Panc1 (cell line): Measurements from ENCODE around the gene EPB41L4B. TPM values are rescaled to one million over a fixed set of nuclear protein-coding genes. Genes with fewer than 3 reads are reported as not detected.

ENCODE experiments used
- ATAC-seq: fragments of 200-7000 bp; cut with Tn5 transposase; 2 replicates; pipeline ENCODE4 v1.9.1; 2020; ENCODE audit warnings: mild to moderate bottlenecking, moderate library complexity
- BruUV-seq: library from RNA; stranded (reverse); fragments of 400-500 nt; replicated peaks from 2 replicates; lab custom pipeline; 2021; lab: Mats Ljungman, UMichigan
- CTCF ChIA-PET: fragments of 300-600 bp; sonication (Branson Sonifier 250); formaldehyde crosslinking; loops from one replicate; lab custom pipeline; 2022; ENCODE audit warnings: antibody characterized with exemption; lab: Charles Lee
- POLR2A ChIA-PET: fragments of 300-600 bp; sonication (Branson Sonifier 250); formaldehyde crosslinking; loops from one replicate; lab custom pipeline; 2022; ENCODE audit warnings: antibody characterized with exemption; lab: Charles Lee
- DNase-seq: peaks from one replicate; pipeline ENCODE4 v3.0.0-alpha.2; 2010; ENCODE audit warnings: low read depth, low spot score
- H3K27ac ChIP-seq: 2 replicates; pipeline ENCODE4 v1.5.1; 2011; ENCODE audit warnings: mild to moderate bottlenecking, low read length, inconsistent platforms
- H3K27me3 ChIP-seq: fragments of 200-500 bp; sonication (Bioruptor generic); 2 replicates; pipeline ENCODE4 v1.6.0; 2014; ENCODE audit warnings: low read length, inconsistent platforms; ENCODE audit not compliant: control insufficient read depth, insufficient read depth
- H3K36me3 ChIP-seq: fragments of 200-500 bp; sonication (Bioruptor generic); 2 replicates; pipeline ENCODE4 v1.5.1; 2014; ENCODE audit warnings: inconsistent platforms, mild to moderate bottlenecking, low read length, moderate library complexity; ENCODE audit not compliant: control insufficient read depth, insufficient read depth
- H3K4me1 ChIP-seq: 2 replicates; pipeline ENCODE4 v1.5.1; 2011; ENCODE audit warnings: inconsistent platforms, mild to moderate bottlenecking, low read length, moderate library complexity; ENCODE audit not compliant: control insufficient read depth, insufficient read depth
- H3K4me3 ChIP-seq, 2 experiments: 2 replicates each; pipeline ENCODE4 v1.5.1; 2011 to 2012; ENCODE audit warnings: low read depth in 2 of 2, low read length in 2 of 2, mild to moderate bottlenecking in 2 of 2, inconsistent platforms in 1 of 2, moderate library complexity in 1 of 2
- H3K9me3 ChIP-seq: fragments of 200-500 bp; sonication (Bioruptor generic); 2 replicates; pipeline ENCODE4 v1.5.1; 2014; ENCODE audit warnings: low read depth, mild to moderate bottlenecking, inconsistent platforms, low read length, moderate library complexity; ENCODE audit not compliant: control insufficient read depth, insufficient read depth
- POLR2AphosphoS5 ChIP-seq: IDR thresholded peaks from 2 replicates; pipeline ENCODE4 v1.6.1; 2012; ENCODE audit warnings: mild to moderate bottlenecking, low read depth, low read length, moderate library complexity
- SIN3A ChIP-seq: IDR thresholded peaks from 2 replicates; pipeline ENCODE4 v1.6.1; 2012; ENCODE audit warnings: low read depth, mild to moderate bottlenecking, low read length, moderate library complexity, borderline replicate concordance; ENCODE audit not compliant: insufficient read depth
- TCF7L2 ChIP-seq: IDR thresholded peaks from 2 replicates; pipeline ENCODE4 v1.6.1; 2011; ENCODE audit warnings: mild to moderate bottlenecking, low read depth, low read length, inconsistent platforms
- in situ Hi-C: cut with HindIII; loops from 2 replicates; pipeline ENCODE4 v1.10.0; 2016; ENCODE audit warnings: low sequenced_read_pairs, low pct_unique_long_range_greater_than_20kb
- intact Hi-C: fragments of 100-400 bp; cut with micrococcal nuclease; formaldehyde crosslinking; loops from one replicate; pipeline ENCODE4 v1.10.0; 2022; ENCODE audit not compliant: unreplicated experiment
- total RNA-seq: library from RNA; stranded (reverse); gene quantifications from one replicate; pipeline ENCODE4 v1.2.1, GENCODE V29; 2021; ENCODE audit not compliant: unreplicated experiment
- TF ChIP-seq, protein P1 (sequence below), 2 experiments: IDR thresholded peaks; 2 replicates each; pipeline ENCODE4 v1.6.1; 2011 to 2012; ENCODE audit warnings: low read depth in 2 of 2, control low read depth in 1 of 2, low read length in 1 of 2, mild to moderate bottlenecking in 1 of 2, moderate library complexity in 1 of 2; ENCODE audit not compliant: insufficient read depth in 1 of 2
- TF ChIP-seq, protein P2 (sequence below): fragments of 450-650 bp; IDR thresholded peaks from 2 replicates; pipeline ENCODE4 v1.5.1; 2017; ENCODE audit warnings: mild to moderate bottlenecking

EPB41L4B gene
- total RNA-seq, 1 experiment from 2014 or later = 27.8 TPM

DNA sequence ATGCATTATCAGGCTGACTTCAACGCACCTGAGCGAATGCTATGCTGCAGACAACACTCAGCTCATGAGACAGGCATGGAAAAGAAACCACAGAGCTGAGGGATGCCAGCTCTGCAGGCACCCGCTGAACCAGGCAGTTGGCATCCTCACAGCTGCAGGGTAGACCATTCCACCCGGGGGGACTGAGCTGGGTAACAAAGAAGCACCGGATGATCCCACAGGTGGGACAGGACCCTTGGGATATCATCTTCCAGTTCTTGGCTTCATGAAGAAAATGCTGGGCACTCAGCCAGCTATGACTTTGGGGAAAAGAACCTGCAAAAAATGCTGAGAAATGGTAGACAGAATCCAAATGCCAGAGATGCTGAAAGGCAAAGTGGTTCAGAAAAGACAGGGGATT, 9.6 kb downstream of the EPB41L4B start:
- Histone ChIP-seq H3K27me3 (no peaks in the 10 kb centered on the region), H3K4me1 (peaks cover 72% of the 10 kb centered on the region), H3K36me3 (no peaks in the 10 kb centered on the region), H3K4me3 (no peak overlapping the region), H3K9me3 (no peaks in the 10 kb centered on the region), H3K27ac (peak overlapping the region; percentile 90; the same call in 1 of the 2 replicates)
- ATAC-seq = 0 out of 2 replicates have a peak, but pooled peaks have one; percentile 35
- intact Hi-C loops (no loop called here), in situ Hi-C loops (no loop called here)
- BruUV-seq = no TSS peak
- no peak for DNase-seq
- CTCF ChIA-PET = no interaction called here
- POLR2A ChIA-PET = no interaction called here
- TF ChIP-seq, protein P1, sequence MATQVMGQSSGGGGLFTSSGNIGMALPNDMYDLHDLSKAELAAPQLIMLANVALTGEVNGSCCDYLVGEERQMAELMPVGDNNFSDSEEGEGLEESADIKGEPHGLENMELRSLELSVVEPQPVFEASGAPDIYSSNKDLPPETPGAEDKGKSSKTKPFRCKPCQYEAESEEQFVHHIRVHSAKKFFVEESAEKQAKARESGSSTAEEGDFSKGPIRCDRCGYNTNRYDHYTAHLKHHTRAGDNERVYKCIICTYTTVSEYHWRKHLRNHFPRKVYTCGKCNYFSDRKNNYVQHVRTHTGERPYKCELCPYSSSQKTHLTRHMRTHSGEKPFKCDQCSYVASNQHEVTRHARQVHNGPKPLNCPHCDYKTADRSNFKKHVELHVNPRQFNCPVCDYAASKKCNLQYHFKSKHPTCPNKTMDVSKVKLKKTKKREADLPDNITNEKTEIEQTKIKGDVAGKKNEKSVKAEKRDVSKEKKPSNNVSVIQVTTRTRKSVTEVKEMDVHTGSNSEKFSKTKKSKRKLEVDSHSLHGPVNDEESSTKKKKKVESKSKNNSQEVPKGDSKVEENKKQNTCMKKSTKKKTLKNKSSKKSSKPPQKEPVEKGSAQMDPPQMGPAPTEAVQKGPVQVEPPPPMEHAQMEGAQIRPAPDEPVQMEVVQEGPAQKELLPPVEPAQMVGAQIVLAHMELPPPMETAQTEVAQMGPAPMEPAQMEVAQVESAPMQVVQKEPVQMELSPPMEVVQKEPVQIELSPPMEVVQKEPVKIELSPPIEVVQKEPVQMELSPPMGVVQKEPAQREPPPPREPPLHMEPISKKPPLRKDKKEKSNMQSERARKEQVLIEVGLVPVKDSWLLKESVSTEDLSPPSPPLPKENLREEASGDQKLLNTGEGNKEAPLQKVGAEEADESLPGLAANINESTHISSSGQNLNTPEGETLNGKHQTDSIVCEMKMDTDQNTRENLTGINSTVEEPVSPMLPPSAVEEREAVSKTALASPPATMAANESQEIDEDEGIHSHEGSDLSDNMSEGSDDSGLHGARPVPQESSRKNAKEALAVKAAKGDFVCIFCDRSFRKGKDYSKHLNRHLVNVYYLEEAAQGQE (IDR thresholded peaks at IDR 0.05; ENCODE audit: insufficient read depth in 1 of 2, low read depth in 2 of 2, low read length in 1 of 2) = no peak
- TF ChIP-seq TCF7L2 (no peak), SIN3A (no peak), POLR2AphosphoS5 (no peak)
- TF ChIP-seq, protein P2, sequence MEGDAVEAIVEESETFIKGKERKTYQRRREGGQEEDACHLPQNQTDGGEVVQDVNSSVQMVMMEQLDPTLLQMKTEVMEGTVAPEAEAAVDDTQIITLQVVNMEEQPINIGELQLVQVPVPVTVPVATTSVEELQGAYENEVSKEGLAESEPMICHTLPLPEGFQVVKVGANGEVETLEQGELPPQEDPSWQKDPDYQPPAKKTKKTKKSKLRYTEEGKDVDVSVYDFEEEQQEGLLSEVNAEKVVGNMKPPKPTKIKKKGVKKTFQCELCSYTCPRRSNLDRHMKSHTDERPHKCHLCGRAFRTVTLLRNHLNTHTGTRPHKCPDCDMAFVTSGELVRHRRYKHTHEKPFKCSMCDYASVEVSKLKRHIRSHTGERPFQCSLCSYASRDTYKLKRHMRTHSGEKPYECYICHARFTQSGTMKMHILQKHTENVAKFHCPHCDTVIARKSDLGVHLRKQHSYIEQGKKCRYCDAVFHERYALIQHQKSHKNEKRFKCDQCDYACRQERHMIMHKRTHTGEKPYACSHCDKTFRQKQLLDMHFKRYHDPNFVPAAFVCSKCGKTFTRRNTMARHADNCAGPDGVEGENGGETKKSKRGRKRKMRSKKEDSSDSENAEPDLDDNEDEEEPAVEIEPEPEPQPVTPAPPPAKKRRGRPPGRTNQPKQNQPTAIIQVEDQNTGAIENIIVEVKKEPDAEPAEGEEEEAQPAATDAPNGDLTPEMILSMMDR = no peak

DNA sequence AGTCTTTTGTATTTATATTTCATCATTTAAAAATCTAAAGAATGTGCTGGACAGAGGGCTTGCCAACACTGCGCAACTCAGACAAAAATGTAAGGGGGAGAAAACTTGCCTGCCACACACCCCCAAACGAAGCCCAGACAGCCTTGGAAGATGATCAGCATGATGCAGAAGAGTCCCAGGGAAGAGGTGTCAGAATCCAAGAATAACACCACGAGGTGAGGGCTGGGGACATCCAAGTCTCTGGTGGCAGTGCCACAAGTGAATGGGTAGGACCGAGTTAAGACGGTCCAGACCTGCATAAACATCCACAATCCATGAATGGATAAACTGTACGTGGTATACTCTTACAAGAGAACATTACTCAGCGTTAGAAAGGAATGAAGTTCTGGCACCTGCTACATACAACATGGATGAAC, 10.4 kb downstream of the EPB41L4B start:
- no peak for DNase-seq
- no peak for ATAC-seq
- POLR2A ChIA-PET = no interaction called here
- H3K4me1 ChIP-seq = peaks cover 65% of the 10 kb centered on the region
- TF ChIP-seq SIN3A (no peak), TCF7L2 (no peak), POLR2AphosphoS5 (no peak)
- TF ChIP-seq, protein P2 = no peak
- TF ChIP-seq, protein P1 (IDR thresholded peaks at IDR 0.05; ENCODE audit: insufficient read depth in 1 of 2, low read depth in 2 of 2, low read length in 1 of 2) = no peak
- H3K27ac ChIP-seq = peak overlapping the region; percentile 55; the same call in 1 of the 2 replicates
- intact Hi-C loops (no loop called here), in situ Hi-C loops (no loop called here)
- H3K36me3 ChIP-seq = no peaks in the 10 kb centered on the region
- CTCF ChIA-PET = no interaction called here
- H3K27me3 ChIP-seq = no peaks in the 10 kb centered on the region
- H3K4me3 ChIP-seq = no peak overlapping the region
- BruUV-seq = no TSS peak
- H3K9me3 ChIP-seq = no peaks in the 10 kb centered on the region
